AG04450 (cell line): ENCODE measurements around the gene MYOCD. TPM values are rescaled to one million over a fixed set of nuclear protein-coding genes. Genes with fewer than 3 reads are reported as not detected.

Experiments
- CTCF ChIA-PET: fragments of 300-600, 350-600 bp; formaldehyde crosslinking; extraction: SDS; loops from one replicate; lab custom pipeline; 2022; ENCODE audit warnings: antibody characterized with exemption, inconsistent platforms; lab: Charles Lee
- POLR2A ChIA-PET: fragments of 350-600 bp; formaldehyde crosslinking; extraction: SDS; loops from one replicate; lab custom pipeline; 2021; ENCODE audit warnings: antibody characterized with exemption, inconsistent platforms; lab: Yijun Ruan, JAX
- DNase-seq: peaks from one replicate; pipeline ENCODE4 v3.0.0-alpha.2; 2011; ENCODE audit warnings: low read depth, low spot score
- H3K27ac ChIP-seq: one replicate; pipeline ENCODE4 v1.5.1; 2012; ENCODE audit warnings: low read depth, low read length, control low read depth
- H3K27me3 ChIP-seq: one replicate; pipeline ENCODE4 v1.6.0; 2012; ENCODE audit warnings: low read length; ENCODE audit not compliant: control insufficient read depth, insufficient read depth
- H3K4me3 ChIP-seq: 2 replicates; pipeline ENCODE4 v1.5.1; 2011; ENCODE audit warnings: mild to moderate bottlenecking, low read depth, low read length, control low read depth
- H3K9me3 ChIP-seq: 2 replicates; pipeline ENCODE4 v1.5.1; 2012; ENCODE audit warnings: low read length; ENCODE audit not compliant: control insufficient read depth, insufficient read depth
- CTCF ChIP-seq: IDR thresholded peaks from 2 replicates; pipeline ENCODE4 v1.5.1; 2011; ENCODE audit warnings: low read depth, low read length, control low read depth, inconsistent platforms
- polyA plus RNA-seq: library from polyadenylated mRNA; depleted of rRNA; stranded (reverse); fragments of >200 nt; gene quantifications from 2 replicates; pipeline ENCODE4 v1.2.3, GENCODE V29; 2011

Gene MYOCD
- polyA plus RNA-seq, 1 experiment, result 19.0 TPM

DNA sequence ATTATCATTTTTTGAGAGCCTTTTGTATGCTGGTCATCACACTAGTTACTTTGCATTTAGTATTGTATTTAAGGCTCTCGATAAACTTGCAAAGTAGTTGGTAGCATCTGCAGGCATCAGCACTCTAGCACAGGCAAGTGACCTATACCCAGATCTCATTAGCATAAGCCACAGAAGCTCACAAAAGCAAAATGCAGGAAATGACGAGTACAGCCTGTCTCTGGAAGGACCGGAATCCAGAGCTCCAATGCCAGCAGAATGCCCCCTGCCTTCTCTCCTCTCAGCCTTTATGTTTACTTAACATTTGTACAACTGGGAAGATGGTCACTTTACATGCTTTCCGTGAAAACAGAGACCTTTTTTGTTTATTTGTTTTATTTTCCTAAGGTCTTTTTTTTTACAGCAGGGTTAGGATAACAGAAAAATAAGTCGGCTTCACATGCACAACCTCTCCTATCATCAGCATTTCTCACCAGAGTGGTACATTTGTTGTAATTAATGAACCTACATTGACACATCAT is 45.4 kb upstream of the MYOCD start:
- TF ChIP-seq CTCF, result no peak
- peak overlapping the region; percentile 78 for H3K27ac ChIP-seq
- DNase-seq, result no peak
- H3K9me3 ChIP-seq, result no peaks in the 10 kb centered on the region; the same call in 1 of the 2 replicates
- no peaks in the 10 kb centered on the region for H3K27me3 ChIP-seq
- ChIA-PET CTCF (interaction anchor here (1.3 to 3.5 kb wide), 2 partner anchors 47 to 74 kb away, joined by 7 to 12 read pairs; no protein-coding TSS in a partner anchor), POLR2A (interaction anchor here (1.2 kb wide), 2 partner anchors 45 to 61 kb away, joined by 3 to 4 read pairs; no protein-coding TSS in a partner anchor)
- no peak overlapping the region for H3K4me3 ChIP-seq

GRCh38 chr17:12622726-12623125 is 43.0 kb upstream of the MYOCD start:
- DNase-seq, result no peak
- H3K4me3 ChIP-seq, result no peak overlapping the region

DNA sequence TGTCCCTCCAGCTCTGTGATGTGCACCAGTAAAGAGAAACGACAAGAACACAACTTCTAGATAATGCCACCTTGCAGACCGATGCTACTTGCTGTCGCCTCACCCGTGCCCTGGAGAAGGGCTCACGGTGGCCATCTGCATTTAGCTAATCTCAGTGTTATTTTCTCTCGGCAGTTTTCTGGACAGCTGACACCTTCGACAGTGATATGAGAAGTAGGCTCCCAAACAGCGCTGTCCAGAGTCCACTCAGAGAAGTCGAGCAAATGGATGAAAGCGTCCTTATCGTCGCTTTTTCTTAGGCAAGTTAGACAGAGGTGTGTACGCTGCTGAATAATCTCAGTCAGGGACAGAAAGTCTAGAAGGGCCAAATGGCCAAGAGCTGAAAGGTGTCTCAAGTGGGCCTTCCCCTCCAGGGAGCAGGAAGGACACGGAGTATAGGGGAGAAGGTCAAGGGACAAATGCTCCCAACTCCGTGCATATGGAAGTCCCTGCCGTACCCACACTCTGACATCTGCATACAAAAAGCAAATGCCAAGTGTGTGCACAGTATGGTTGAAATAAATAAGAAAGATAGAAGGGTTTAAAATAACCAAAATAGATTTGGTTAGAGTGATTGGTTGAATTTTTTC is 42.4 kb upstream of the MYOCD start:
- ChIA-PET POLR2A (no interaction called here), CTCF (interaction anchor here (0.6 to 3.4 kb wide), 2 partner anchors 78 to 1652 kb away, joined by 3 to 11 read pairs; no protein-coding TSS in a partner anchor)
- DNase-seq, result no peak
- Histone ChIP-seq H3K4me3 (no peak overlapping the region), H3K27ac (no peak overlapping the region), H3K9me3 (no peaks in the 10 kb centered on the region; the same call in 1 of the 2 replicates), H3K27me3 (no peaks in the 10 kb centered on the region)
- no peak for TF ChIP-seq CTCF

More at GRCh38 chr17:12622726-12623125, 43.0 kb upstream of the MYOCD start:
- no peaks in the 10 kb centered on the region for H3K27me3 ChIP-seq
- H3K9me3 ChIP-seq, result no peaks in the 10 kb centered on the region; the same call in 1 of the 2 replicates
- ChIA-PET POLR2A (no interaction called here), CTCF (interaction anchor here (0.6 to 3.4 kb wide), 2 partner anchors 77 to 1651 kb away, joined by 3 to 11 read pairs; no protein-coding TSS in a partner anchor)
- peak overlapping the region; percentile 11 for H3K27ac ChIP-seq
- TF ChIP-seq CTCF, result no peak

DNA sequence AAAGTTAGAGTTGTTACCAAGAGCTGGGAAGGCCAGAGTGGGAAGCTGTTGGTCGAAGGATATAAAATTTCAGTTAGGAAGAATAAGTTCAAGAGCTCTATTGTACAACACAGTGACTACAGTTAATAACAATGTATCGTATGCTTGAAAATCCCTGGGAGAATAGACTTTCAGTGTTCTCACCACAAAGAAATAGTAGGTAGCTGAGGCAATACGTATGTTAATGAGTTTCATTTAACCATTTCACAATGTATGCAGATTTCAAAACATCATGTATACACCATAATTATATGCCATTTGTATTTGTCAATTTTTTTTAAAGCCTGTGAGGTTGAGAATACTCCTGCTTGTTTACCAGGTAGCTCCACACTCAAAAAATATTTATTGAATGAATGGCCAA is 41.5 kb upstream of the MYOCD start:
- TF ChIP-seq CTCF, result no peak
- Histone ChIP-seq H3K9me3 (no peaks in the 10 kb centered on the region; the same call in 1 of the 2 replicates), H3K27ac (no peak overlapping the region), H3K4me3 (no peak overlapping the region), H3K27me3 (no peaks in the 10 kb centered on the region)
- DNase-seq, result no peak
- ChIA-PET CTCF (interaction anchor here (3.4 kb wide), 1 partner anchor 78 kb away, joined by 11 read pairs; no protein-coding TSS in a partner anchor), POLR2A (no interaction called here)

- no peak for DNase-seq
- Histone ChIP-seq H3K4me3 (no peak overlapping the region), H3K27me3 (no peaks in the 10 kb centered on the region), H3K9me3 (no peaks in the 10 kb centered on the region; the same call in 1 of the 2 replicates), H3K27ac (no peak overlapping the region)
- TF ChIP-seq CTCF, result no peak
- ChIA-PET CTCF (interaction anchor here (3.4 kb wide), 1 partner anchor 79 kb away, joined by 11 read pairs; no protein-coding TSS in a partner anchor), POLR2A (no interaction called here)
These were observed 40.6 kb upstream of the MYOCD start for GRCh38 chr17:12625092-12625491.
